Cardiac muscle cell (in vitro differentiated cells and primary cell): ENCODE results near the gene NUMB. TPM values are rescaled to one million over a fixed set of nuclear protein-coding genes. Genes with fewer than 3 reads are reported as not detected.

Source experiments
- DNase-seq, 2 donors: peaks; one replicate each; pipeline versions ENCODE4 v3.0.0 to v3.0.0-alpha.2; 2010 to 2017; ENCODE audit warnings: low read depth in 1 of 2, low spot score in 1 of 2
- H3K27ac ChIP-seq: fragments of 200-600 bp; sonication (generic); 2 replicates; pipeline ENCODE4 v1.5.1; 2016
- H3K27me3 ChIP-seq: fragments of 200-600 bp; sonication (generic); 2 replicates; pipeline ENCODE4 v1.6.0; 2016; ENCODE audit warnings: control low read depth
- H3K36me3 ChIP-seq: fragments of 200-600 bp; sonication (generic); 2 replicates; pipeline ENCODE4 v1.5.1; 2016; ENCODE audit warnings: control low read depth
- H3K4me1 ChIP-seq: fragments of 200-600 bp; sonication (generic); 2 replicates; pipeline ENCODE4 v1.8.1; 2017; ENCODE audit warnings: low read depth, mild to moderate bottlenecking, mixed run types
- H3K4me3 ChIP-seq: fragments of 200-600 bp; sonication (generic); 2 replicates; pipeline ENCODE4 v1.5.1; 2016; ENCODE audit warnings: mild to moderate bottlenecking
- H3K9me3 ChIP-seq: fragments of 200-600 bp; sonication (generic); 2 replicates; pipeline ENCODE4 v1.5.1; 2017; ENCODE audit warnings: low read depth, mild to moderate bottlenecking, control low read depth
- CTCF ChIP-seq: IDR thresholded peaks from 2 replicates; pipeline ENCODE4 v1.5.1; 2012; ENCODE audit warnings: low read depth, mild to moderate bottlenecking, low read length
- polyA plus RNA-seq: library from polyadenylated mRNA; unstranded; fragments of >200 nt; fragmentation: Nextera tagmentation; extraction: Ambion mirVana; gene quantifications from 2 replicates; pipeline ENCODE4 v1.2.1, GENCODE V29; 2016
- total RNA-seq: library from RNA; depleted of rRNA; stranded (reverse); fragments of >200 nt; gene quantifications from 2 replicates; pipeline ENCODE4 v1.2.3, GENCODE V29; 2016

Gene NUMB
- total and polyA plus RNA-seq, 2 experiments from 2014 or later: 35.6 to 68.5 TPM

GRCh38 chr14:73344319-73344718, 114.0 kb downstream of the NUMB start:
- Histone ChIP-seq H3K4me3 (no peak overlapping the region), H3K4me1 (peaks cover 27% of the 10 kb centered on the region), H3K36me3 (no peaks in the 10 kb centered on the region), H3K27ac (no peak overlapping the region), H3K27me3 (no peaks in the 10 kb centered on the region), H3K9me3 (no peaks in the 10 kb centered on the region)
- no peak for TF ChIP-seq CTCF
- DNase-seq: no peak

GRCh38 chr14:73342670-73343069, 115.7 kb downstream of the NUMB start:
- no peaks in the 10 kb centered on the region for H3K27me3 ChIP-seq
- peaks cover 24% of the 10 kb centered on the region for H3K4me1 ChIP-seq
- no peak overlapping the region for H3K4me3 ChIP-seq
- H3K36me3 ChIP-seq: no peaks in the 10 kb centered on the region
- H3K9me3 ChIP-seq: no peaks in the 10 kb centered on the region
- no peak for DNase-seq
- H3K27ac ChIP-seq: peak overlapping the region; percentile 55
- TF ChIP-seq CTCF: no peak

- H3K9me3 ChIP-seq: no peaks in the 10 kb centered on the region
- no peaks in the 10 kb centered on the region for H3K36me3 ChIP-seq
- no peak for TF ChIP-seq CTCF
- peak overlapping the region; percentile 1 for H3K27ac ChIP-seq
- peaks cover 24% of the 10 kb centered on the region for H3K4me1 ChIP-seq
- H3K4me3 ChIP-seq: no peak overlapping the region
- H3K27me3 ChIP-seq: no peaks in the 10 kb centered on the region
- no peak for DNase-seq
Observed at GRCh38 chr14:73339846-73340595, 118.3 kb downstream of the NUMB start.

- Histone ChIP-seq H3K27me3 (no peaks in the 10 kb centered on the region), H3K27ac (peak overlapping the region; percentile 1), H3K36me3 (no peaks in the 10 kb centered on the region), H3K9me3 (no peaks in the 10 kb centered on the region), H3K4me3 (no peak overlapping the region), H3K4me1 (peaks cover 24% of the 10 kb centered on the region)
- TF ChIP-seq CTCF: no peak
- DNase-seq: no peak
Observed at GRCh38 chr14:73339206-73339605, 119.1 kb downstream of the NUMB start.

- DNase-seq: no peak
- H3K36me3 ChIP-seq: no peaks in the 10 kb centered on the region
Observed at GRCh38 chr14:73338551-73338950, 119.8 kb downstream of the NUMB start.

More at GRCh38 chr14:73338551-73338950, 119.8 kb downstream of the NUMB start:
- Histone ChIP-seq H3K4me1 (peaks cover 22% of the 10 kb centered on the region), H3K27me3 (no peaks in the 10 kb centered on the region), H3K4me3 (no peak overlapping the region), H3K27ac (peak overlapping the region; percentile 6), H3K9me3 (no peaks in the 10 kb centered on the region)
- no peak for TF ChIP-seq CTCF
